ENCODE measurements around the gene XYLT1.

DNA sequence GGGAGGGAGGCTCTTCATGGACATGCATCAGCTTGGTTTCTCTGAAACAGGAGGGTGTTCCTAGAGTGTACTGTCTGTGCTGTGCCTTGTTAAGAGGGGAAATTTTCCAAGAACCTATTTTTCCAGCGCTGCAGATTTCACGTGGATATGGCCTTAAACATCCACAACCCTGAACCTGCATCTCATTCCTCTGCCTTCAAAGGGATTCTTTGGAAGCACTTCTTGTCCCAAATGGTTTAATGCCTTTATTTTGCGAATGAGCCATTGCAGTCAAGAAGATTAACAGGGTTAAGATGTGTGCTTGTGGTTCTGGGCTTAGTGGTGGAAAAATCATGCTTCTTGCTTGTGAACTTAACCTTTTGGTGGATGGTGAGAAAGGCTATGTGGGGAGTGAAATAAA lies 161.2 kb downstream of the XYLT1 start:
- no peak for TF ChIP-seq CREB1 (IDR thresholded peaks at IDR 0.05)
- no peak for TF ChIP-seq BRCA1 (IDR thresholded peaks at IDR 0.05; ENCODE audit: low read depth, low read length)
- TF ChIP-seq, protein P1, sequence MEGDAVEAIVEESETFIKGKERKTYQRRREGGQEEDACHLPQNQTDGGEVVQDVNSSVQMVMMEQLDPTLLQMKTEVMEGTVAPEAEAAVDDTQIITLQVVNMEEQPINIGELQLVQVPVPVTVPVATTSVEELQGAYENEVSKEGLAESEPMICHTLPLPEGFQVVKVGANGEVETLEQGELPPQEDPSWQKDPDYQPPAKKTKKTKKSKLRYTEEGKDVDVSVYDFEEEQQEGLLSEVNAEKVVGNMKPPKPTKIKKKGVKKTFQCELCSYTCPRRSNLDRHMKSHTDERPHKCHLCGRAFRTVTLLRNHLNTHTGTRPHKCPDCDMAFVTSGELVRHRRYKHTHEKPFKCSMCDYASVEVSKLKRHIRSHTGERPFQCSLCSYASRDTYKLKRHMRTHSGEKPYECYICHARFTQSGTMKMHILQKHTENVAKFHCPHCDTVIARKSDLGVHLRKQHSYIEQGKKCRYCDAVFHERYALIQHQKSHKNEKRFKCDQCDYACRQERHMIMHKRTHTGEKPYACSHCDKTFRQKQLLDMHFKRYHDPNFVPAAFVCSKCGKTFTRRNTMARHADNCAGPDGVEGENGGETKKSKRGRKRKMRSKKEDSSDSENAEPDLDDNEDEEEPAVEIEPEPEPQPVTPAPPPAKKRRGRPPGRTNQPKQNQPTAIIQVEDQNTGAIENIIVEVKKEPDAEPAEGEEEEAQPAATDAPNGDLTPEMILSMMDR (IDR thresholded peaks at IDR 0.05; ENCODE audit: control extremely low read depth in 1 of 3, insufficient read depth in 1 of 3, low read depth in 1 of 3, low read length in 3 of 3): no peak
- TF ChIP-seq, protein P2, sequence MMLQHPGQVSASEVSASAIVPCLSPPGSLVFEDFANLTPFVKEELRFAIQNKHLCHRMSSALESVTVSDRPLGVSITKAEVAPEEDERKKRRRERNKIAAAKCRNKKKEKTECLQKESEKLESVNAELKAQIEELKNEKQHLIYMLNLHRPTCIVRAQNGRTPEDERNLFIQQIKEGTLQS (IDR thresholded peaks at IDR 0.05; ENCODE audit: insufficient read depth, low read depth, low read length): no peak
- no peak for TF ChIP-seq TAF1 (IDR thresholded peaks at IDR 0.05; ENCODE audit: low read depth, low read length)

Data from H1 (cell line).